ENCODE data around the gene TNFAIP8L1.

TNFAIP8L1 gene

DNA sequence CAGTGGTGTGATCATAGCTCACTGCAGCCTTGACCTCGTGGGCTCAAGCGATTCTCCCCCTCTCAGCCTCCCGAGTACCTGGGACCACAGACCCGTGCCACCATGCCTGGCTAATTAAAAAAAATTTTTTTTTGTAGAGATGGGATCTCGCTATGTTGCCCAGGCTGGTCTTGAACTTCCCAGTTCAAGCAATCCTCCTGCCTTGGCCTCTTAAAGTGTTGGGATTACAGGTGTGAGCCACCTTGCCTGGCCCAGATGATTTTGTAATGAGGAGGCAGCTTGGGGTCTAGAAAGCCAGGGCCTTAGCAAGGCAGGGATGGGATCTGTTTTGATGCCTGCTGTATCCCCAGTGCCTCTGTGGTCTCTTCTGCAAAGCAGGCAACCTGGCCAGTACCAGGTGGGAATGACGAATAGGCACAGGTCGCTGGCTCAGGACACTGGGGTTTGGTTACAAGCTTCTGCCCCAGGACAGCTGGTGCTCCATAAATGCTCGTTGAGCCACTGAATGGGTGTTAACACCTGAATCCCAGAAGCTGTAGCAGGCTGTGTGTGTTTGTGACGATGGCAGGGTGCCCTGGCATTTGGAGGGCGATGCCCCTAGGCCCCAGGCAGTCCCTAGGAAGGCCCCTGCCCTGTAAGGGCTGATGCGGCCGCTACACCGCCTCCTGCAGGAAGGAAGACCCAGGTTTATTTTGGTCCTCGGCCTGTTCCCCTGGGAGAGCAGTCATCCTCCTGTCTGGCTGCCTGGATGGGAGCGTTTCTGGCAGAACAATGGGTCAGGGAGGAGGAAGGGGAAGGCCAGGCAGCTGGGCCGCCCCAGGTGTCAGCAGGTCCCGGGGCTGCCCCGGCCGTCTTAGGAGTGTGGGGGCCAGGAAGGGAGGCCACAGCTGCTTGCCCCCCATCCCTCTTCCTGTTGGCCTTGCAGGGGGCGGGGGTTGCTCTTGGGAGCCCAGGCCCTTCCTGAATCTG lies 8.6 kb downstream of the TNFAIP8L1 start:
- in situ Hi-C loops (cut with MboI; ENCODE audit: low sequenced_read_pairs), result no loop called here

DNA sequence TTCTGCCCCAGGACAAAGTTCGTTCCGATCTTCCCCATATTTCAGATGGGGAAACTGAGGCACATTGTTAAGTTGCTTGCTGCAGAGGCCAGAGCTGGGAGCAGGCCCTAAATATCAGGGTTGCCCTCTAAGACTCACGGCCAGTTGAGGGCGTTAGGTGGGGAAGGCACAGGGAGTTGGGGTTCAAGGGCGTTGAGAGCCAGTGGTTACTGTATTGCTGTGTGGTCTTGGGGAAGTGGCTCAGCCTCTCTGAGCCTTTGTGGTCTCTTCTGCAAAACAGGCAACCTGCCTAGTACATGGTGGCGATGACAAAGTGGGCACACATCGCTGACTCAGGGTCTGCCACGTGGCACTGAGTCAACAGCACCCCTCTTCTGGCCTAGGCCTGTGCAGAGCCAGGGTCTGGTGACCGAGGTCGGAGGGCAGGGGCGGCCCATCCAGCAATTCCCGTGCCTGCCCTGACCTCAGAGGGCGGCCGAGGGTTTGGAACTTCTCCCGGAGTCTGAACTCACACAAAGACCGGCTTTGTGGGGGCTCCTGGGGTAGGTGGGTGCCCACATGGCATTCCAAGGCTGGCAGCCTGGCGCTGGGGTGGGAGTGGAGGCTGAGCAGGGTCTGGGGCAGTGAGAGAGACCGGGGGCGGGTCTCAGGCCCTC lies 10.2 kb downstream of the TNFAIP8L1 start:
- in situ Hi-C loops (cut with MboI; ENCODE audit: low sequenced_read_pairs), result no loop called here

DNA sequence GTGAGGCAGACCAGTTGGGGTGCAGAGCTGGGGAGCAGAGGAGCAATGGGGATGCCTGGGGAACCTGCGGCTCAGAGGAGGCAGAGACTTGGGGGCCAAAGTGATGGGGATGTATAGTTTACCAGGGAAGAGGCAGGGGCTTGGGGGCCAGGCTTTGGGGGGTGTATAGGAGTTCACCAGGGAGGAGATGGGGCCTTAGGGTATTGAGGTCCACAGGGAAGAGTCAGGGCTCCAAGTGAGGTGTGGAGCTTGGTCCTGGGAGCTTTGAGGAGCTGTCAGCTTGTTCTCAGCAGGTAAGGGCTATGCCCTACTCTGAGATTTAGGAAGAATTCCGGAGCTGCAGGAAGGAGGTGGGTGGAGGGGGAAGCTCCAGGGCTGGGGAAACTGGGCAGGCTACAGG lies 10.8 kb downstream of the TNFAIP8L1 start:
- in situ Hi-C loops (cut with MboI; ENCODE audit: low sequenced_read_pairs), result no loop called here

DNA sequence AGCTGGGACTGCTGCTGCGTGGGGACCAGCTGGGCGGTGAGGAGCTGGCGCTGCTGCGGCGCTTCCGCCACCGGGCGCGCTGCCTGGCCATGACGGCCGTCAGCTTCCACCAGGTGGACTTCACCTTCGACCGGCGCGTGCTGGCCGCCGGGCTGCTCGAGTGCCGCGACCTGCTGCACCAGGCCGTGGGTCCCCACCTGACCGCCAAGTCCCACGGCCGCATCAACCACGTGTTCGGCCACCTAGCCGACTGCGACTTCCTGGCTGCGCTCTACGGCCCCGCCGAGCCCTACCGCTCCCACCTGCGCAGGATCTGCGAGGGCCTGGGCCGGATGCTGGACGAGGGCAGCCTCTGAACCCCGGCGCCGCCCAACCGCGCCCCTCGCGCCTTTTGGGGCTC lies 12.8 kb downstream of the TNFAIP8L1 start:
- in situ Hi-C loops (cut with MboI; ENCODE audit: low sequenced_read_pairs), result no loop called here

DNA sequence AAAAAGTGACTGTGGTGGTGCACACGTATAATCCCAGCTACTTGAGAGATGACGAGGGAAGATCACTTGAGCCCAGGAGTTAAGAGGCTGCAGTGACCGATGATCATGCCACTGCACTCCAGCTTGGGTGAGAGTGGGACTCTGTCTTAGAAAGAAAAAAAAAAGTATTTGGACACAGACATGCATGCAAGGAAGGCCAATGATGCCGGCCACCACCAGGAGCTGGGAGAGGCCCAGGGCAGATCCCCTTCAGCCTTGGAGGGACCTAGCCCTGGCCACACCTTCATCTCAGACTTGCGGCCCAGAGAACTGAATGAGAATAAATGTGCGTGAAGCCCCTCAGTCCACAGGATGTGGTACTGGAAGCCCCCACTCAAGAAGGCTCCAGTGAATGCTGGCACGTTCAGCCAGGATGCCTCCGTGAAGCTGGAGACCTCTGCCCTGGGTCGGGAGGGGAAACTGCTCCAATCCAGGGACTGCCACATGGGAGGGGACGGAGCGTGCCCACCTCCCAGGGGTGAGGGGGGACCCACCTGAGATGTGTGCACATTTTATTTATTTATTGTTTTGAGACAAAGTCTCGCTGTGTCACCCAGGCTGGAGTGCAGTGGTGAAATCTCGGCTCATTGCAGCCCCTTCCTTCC lies 14.6 kb downstream of the TNFAIP8L1 start:
- in situ Hi-C loops (cut with MboI; ENCODE audit: low sequenced_read_pairs), result no loop called here

DNA sequence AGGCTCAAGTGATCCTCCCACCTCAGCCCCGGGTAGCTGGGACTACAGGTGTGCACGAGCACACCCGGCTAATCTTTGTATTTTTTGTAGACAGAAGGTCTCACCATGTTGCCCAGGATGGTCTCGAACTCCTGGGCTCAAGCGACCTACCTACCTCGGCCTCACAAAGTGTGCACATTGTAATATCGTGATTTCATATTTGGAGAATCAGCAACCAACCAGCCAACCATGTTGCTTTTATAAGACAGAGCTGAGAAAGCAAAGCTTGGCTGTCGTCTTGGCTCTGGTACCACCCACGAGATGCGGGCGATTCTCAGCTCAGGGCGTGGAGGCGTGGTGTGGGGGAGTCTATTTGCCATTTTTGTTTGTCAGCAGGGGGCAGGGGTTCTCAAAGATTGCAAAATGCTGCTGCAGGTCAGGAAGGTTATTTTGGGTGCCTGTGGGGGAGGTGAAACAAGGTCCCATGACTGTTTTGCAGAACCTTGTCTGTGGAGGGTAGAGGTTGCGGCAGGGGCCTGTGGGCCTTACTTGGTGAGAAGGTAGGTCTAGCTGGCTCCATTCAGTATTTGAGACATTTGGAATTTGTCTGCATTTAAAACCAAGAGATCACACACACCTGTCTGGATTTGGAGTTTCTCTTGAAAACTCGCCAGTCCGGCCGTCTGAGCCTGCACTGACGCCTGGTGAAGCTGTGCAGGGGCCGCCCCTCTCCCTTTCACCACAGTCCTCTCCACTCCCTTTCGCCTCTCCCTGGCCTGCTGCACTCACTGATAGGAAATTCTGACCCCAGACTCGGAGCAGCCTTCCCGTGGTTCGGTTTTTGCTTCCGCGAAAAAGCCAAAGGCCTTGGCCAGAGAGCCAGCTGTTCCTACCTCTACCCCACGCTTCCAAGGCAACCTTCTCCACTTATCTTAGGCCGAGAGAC lies 15.4 kb downstream of the TNFAIP8L1 start:
- in situ Hi-C loops (cut with MboI; ENCODE audit: low sequenced_read_pairs), result no loop called here

DNA sequence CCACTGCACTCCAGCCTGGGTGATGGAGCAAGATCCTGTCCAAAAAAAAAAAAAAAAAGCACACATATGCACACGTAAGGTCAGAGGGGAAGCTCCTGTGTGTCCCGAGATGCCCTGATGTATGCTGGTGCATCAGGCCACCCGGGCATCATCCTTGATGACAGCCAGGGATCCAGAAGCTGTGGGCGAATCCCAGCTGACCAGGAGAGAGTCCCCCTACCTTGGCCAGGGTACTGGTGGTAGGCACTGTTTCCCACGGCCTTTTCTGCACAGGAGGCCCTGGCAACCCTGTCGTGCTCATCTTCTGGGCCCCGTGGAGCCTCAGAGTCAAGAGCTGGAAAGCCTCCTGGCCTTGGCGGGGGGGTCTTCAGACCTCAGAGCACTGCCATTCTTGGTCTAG lies 16.8 kb downstream of the TNFAIP8L1 start:
- in situ Hi-C loops (cut with MboI; ENCODE audit: low sequenced_read_pairs), result no loop called here

DNA sequence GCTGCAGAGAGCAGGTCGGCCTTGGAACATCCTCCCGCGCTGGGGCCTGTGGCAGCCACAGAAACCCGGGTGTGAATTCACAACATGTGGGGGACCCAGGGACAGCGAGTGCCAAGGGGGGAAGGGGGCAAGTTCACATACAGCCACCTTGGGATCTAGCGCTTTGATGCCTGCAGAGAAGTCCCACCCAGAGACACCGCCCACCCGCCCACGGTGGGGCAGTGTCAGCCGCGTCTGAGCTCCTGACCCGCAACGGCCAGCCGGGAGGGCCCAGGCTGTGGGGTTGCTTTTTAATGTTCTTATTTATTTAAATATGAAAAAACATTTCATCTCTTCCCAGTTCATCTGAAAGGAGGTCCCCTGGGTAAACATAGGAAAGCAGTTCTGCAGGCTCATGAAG lies 17.9 kb downstream of the TNFAIP8L1 start:
- in situ Hi-C loops (cut with MboI; ENCODE audit: low sequenced_read_pairs), result no loop called here

DNA sequence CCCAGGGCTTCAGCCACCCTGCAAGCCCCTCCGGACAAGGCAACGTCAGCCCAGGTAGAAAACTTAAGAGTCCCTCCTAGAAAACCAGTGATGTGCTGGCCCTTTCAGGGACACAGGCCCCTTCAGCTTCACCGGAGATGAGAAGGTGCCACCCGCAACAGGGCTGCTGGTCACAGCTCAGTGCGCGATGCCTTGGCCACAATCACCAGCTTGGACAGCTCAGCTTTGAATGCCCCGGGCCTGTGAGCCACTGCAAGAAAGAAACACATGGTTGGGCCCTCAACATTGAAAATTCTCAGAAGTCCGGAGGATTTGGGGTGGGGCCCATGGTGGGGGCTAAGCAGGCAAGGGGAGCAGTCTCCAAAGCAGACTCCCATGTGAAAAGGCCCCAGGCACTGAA lies 18.5 kb downstream of the TNFAIP8L1 start:
- in situ Hi-C loops (cut with MboI; ENCODE audit: low sequenced_read_pairs), result no loop called here

DNA sequence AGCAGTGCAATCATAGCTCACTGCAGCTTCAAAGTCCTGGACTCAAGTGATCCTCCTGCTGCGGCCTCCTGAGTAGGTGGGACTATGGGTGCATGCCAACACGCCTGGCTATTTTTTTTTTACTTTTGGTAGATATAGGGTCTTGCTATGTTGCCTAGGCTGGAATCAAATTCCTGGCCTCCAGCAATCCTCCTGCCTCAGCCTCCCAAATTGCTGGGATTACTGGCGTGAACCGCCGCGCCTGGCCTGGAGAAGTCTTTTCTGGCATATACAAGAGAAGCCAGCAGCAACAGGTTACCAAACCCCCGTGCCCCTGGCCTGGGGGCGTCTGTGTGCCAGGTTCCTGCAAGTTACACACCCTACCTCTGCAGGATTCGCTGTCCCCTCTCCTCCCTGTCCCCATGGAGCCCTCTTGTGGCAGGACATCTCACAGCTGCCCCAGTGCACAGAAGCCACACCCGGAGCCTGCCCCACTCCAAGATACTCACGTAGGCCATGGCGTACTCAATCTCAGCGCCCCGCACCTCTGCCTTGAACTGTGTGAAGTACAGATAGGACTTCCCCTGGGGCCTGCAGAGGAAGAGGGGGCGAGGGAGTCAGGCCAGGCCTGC lies 21.0 kb downstream of the TNFAIP8L1 start:
- in situ Hi-C loops (cut with MboI; ENCODE audit: low sequenced_read_pairs), result no loop called here

DNA sequence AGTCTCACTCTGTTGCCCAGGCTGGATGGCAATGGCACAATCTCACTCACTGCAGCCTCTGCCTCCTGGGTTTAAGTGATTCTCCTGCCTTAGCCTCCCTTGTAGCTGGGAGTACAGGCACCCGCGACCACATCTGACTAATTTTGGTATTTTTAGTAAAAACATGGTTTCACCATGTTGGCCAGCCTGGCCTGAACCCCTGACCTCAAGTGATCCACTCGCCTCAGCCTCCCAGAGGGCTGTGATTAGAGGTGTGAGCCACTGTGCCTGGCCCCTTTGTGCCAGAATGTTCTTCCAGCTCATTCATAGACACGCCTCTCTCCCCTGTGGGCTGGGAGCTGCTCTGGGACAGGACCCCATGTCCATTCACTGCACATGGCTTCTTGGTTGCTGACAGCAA lies 21.7 kb downstream of the TNFAIP8L1 start:
- in situ Hi-C loops (cut with MboI; ENCODE audit: low sequenced_read_pairs), result no loop called here

DNA sequence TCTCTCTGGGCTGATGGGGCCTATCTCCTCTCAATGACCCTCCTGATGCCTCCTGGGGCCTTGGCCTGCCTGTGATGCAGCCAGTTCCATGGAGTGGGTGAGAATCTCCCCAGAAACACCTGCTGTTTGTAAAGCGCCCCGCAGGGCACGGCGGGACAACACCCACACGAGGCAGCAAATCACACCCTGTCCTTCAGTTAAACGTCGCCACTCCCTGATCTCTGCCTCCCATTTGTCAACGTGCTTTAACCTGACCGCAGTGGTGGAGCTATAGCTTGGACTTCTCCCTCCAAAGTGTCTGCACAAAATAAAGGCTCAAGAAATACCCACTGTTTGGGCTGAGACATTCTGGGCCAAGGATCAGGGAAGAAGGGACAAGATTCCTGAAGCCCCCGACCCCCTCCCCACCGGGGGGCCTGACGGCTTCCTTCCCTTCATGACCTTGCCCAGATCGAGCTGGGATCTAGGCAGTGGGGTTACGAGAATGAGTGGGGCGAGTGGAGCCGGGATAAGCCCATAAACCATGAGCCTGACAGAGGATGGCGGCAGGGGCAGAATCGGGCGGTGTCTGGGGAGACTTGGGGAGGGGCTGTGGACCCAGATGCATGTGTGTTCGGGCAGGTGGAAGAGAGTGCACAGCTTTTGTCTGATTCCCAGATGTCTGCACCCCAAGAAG lies 22.8 kb downstream of the TNFAIP8L1 start:
- in situ Hi-C loops (cut with MboI; ENCODE audit: low sequenced_read_pairs), result no loop called here

DNA sequence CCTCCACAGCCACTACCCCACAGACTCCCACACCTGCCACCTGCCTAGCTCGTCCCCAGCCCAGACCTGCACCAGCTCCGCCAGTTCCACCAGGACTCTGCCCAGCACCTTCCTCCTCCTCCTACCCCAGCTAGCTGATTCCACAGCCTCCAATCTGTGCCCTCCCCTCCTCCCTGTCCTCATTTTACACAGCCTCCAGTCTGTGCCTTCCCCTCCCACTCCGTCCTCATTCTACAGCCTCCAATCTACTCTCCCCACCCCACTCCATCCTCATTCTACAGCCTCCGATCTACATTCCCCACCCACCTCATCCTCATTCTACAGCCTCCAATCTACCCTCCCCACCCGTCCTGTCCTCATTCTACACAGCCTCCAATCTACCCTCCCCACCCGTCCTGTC lies 23.5 kb downstream of the TNFAIP8L1 start:
- in situ Hi-C loops (cut with MboI; ENCODE audit: low sequenced_read_pairs), result no loop called here

DNA sequence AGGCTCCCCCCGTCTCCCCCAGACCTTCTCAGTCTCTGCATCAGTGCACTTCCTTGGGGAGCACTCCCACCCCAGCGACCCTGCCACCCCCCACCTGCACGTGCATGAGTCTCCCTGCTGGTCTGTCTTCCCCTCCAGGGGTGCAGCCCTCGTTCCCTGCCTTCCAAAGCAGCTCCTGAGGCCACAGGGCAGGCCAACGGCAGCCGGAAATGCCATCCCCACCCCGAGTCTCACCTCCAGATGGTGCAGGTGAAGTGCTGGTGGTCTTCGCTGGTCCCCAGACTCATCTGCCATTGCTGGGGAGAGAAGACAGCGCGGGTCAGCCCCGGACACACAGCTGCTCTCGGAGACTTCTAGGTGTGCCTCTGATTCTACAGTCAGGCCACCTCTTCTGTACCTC lies 25.3 kb downstream of the TNFAIP8L1 start:
- in situ Hi-C loops (cut with MboI; ENCODE audit: low sequenced_read_pairs), result no loop called here

DNA sequence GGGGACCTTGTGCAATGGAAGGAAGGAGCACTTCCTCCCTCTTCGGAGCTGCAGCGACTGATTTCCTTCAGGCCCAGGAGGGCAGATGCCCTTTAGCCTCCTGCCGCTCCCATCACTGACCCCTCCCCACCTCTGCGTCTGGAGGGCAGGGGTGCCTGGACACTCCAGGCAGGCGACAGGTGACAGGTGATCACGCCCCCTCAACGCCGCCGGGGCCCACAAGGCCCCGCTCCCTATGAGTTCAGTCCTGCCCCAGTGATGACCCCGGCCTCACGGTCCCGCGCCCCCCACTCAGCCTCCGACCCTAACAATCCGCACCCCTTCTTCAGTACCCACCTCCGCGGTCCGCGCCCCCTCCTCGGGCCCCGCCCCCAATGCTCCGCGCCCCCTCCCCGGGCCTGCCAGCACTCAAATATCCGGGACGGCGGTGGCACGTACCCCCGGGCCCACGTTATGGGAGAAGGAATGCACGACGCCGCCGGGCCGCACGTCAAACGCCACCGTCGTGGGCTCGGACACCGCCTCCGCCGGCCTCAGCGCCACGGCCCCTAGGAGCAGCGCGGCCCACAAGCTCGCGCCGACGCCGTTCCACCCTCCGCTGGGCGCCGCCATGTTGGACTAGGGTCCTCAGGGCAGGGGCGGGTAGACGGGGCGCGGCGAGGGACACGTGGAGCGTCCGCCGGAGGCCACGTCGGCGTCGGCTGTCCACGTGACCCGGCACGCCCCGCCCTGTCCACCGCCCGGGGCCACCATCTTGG lies 30.6 kb downstream of the TNFAIP8L1 start, which contains the start of gene MYDGF:
Gene MYDGF (minus strand): TSS at position 620 of the 758 bp plus-strand sequence. CDS start 8 bp downstream, at position 612.
- in situ Hi-C loops (cut with MboI; ENCODE audit: low sequenced_read_pairs), result no loop called here

DNA sequence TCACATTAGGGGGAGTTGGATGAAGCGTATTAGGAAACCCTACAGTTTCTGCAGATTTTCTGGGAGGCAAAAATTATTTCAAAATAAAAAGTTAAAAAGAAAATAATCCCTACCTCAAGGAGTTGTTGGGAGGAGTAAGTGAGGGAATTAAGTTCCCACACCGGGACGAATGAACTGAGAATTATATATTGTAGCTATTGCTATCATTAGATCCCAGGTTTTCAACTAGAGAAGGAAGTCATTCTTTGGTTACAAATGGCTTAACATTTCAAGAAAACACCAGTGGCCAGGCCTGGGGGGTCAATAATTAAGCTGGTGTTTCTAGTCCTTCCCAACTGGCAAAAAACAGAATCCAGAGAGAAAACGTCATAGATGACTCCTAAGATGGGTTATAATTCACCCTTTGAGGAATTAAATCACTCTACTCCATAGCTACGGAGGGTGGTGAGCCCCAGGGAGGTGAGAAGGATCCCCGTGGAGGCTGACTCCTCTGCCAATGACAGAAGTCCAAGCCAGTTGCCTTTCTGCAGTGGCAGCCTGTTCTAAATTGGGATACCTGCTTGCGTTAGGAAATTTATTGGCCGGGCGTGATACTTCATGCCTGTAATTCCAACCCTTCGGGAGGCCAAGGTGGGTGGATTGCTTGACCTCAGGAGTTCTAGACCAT lies 32.0 kb downstream of the TNFAIP8L1 start:
- in situ Hi-C loops (cut with MboI; ENCODE audit: low sequenced_read_pairs), result no loop called here

DNA sequence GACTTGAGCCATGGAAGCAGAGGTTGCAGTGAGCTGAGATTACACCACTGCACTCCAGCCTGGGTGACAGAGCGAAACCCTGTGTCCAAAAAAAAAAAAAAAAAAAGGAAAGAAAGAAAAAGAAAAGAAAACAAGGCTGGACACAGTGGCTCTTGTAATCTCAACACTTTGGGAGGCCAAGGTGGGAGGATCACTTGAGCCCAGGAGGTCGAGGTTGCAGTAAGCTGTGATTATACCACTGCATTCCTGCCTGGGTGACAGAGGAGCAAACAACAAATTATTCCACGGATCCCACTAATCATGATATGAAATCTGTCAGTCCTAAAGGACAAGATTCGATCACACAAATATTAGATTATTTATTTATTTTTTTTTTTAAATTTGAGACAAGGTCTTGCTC lies 33.9 kb downstream of the TNFAIP8L1 start:
- in situ Hi-C loops (cut with MboI; ENCODE audit: low sequenced_read_pairs), result no loop called here

DNA sequence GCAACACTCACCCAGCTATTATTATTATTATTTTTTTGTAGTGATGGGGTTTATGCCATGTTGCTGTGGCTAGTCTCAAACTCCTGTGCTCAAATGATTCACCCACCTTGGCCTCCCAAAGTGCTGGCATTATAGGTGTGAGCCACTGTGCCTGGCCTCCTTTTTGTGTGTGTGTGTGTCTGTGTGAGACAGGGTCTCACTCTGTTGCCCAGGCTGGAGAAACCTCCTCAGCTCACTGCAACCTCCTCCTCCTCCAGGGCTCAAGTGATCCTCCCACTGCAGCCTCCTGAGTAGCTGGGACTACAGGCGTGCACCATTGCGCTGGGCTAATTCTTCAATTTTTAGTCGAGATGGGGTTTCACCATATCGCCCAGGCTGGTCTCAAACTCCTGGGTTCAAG lies 34.4 kb downstream of the TNFAIP8L1 start:
- in situ Hi-C loops (cut with MboI; ENCODE audit: low sequenced_read_pairs), result no loop called here
